RWPE2 (cell line): ENCODE data around the gene FOXF1.

Source experiments
- ATAC-seq: fragments of 200-7000 bp; cut with Tn5 transposase; 3 replicates; pipeline ENCODE4 v1.9.1; 2021; ENCODE audit warnings: low read depth
- DNase-seq: peaks from one replicate; pipeline ENCODE4 v3.0.0-alpha.2; 2020; ENCODE audit warnings: low spot score
- H3K27ac ChIP-seq: fragments of 450-650 bp; 2 replicates; pipeline ENCODE4 v1.5.1; 2017; ENCODE audit warnings: mild to moderate bottlenecking; ENCODE audit not compliant: poor library complexity, severe bottlenecking
- H3K27me3 ChIP-seq: fragments of 250-450 bp; sonication (Bioruptor Pico); 2 replicates; pipeline ENCODE4 v1.5.1; 2021; ENCODE audit warnings: mild to moderate bottlenecking, moderate library complexity; ENCODE audit not compliant: insufficient read depth, poor library complexity, severe bottlenecking
- H3K36me3 ChIP-seq: fragments of 250-450 bp; sonication (Bioruptor Pico); 2 replicates; pipeline ENCODE4 v1.5.1; 2020; ENCODE audit warnings: low read depth, mild to moderate bottlenecking, moderate library complexity
- H3K4me1 ChIP-seq: fragments of 250-450 bp; sonication (Bioruptor Pico); 2 replicates; pipeline ENCODE4 v1.5.1; 2021; ENCODE audit warnings: mild to moderate bottlenecking, moderate library complexity; ENCODE audit not compliant: insufficient read depth, poor library complexity, severe bottlenecking
- H3K4me3 ChIP-seq: fragments of 250-450 bp; sonication (Bioruptor Pico); 2 replicates; pipeline ENCODE4 v1.5.1; 2021; ENCODE audit warnings: mild to moderate bottlenecking, moderate library complexity; ENCODE audit not compliant: severe bottlenecking
- H3K9me3 ChIP-seq: fragments of 250-450 bp; sonication (Bioruptor Pico); 2 replicates; pipeline ENCODE4 v1.5.1; 2021; ENCODE audit warnings: mild to moderate bottlenecking, moderate library complexity; ENCODE audit not compliant: severe bottlenecking
- CTCF ChIP-seq: fragments of 450-650 bp; IDR thresholded peaks from one replicate; pipeline ENCODE4 v1.5.1; 2017; ENCODE audit warnings: mild to moderate bottlenecking, moderate library complexity; ENCODE audit not compliant: poor library complexity, severe bottlenecking

Gene FOXF1

GRCh38 chr16:86534779-86535615 is 24.7 kb downstream of the FOXF1 start:
- H3K36me3 ChIP-seq: peaks cover 28% of the 10 kb centered on the region
- H3K4me3 ChIP-seq: no peak overlapping the region
- H3K27ac ChIP-seq: no peak overlapping the region
- ATAC-seq: no peak
- no peaks in the 10 kb centered on the region for H3K27me3 ChIP-seq
- TF ChIP-seq CTCF: no peak
- DNase-seq: no peak
- H3K4me1 ChIP-seq: no peaks in the 10 kb centered on the region
- no peaks in the 10 kb centered on the region for H3K9me3 ChIP-seq

- Histone ChIP-seq H3K27ac (no peak overlapping the region), H3K9me3 (no peaks in the 10 kb centered on the region), H3K4me3 (no peak overlapping the region), H3K4me1 (no peaks in the 10 kb centered on the region), H3K36me3 (peaks cover 44% of the 10 kb centered on the region), H3K27me3 (no peaks in the 10 kb centered on the region)
- no peak for ATAC-seq
- TF ChIP-seq CTCF: no peak
- no peak for DNase-seq
These were observed 26.3 kb downstream of the FOXF1 start for GRCh38 chr16:86536621-86537020.

- TF ChIP-seq CTCF: no peak
- Histone ChIP-seq H3K4me3 (no peak overlapping the region), H3K36me3 (peaks cover 50% of the 10 kb centered on the region), H3K9me3 (no peaks in the 10 kb centered on the region), H3K27ac (no peak overlapping the region), H3K27me3 (no peaks in the 10 kb centered on the region), H3K4me1 (no peaks in the 10 kb centered on the region)
- DNase-seq (no peak), ATAC-seq (no peak)
These were observed 27.2 kb downstream of the FOXF1 start for GRCh38 chr16:86537486-86537885.

DNA sequence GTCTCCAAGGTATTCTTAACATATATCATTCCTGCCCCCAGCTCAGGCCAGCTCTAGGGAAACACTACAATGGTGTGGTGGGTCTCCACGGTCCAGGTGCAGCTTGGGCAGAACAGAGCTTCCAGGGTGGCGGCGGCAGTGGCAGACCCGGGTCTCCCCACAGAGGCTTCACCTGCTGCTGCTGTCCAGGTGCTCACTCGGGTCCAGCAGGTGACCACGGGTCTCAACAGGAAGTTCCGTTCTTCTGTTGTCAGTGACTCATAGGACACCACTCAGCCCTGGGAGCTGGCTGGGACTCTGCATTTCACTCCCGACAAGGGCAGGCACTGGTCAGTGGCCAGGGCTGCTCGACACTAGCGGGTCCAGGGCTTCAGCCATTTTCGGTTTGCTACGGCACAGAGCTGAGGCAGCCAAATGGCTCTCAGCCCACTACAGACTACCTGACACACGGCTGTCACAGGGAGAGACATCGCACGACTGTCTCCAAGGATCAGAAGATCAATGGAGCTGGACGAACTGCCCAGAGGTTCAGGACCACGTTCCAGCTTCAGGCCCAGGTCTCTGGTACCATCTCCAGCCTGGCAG is 28.0 kb downstream of the FOXF1 start:
- Histone ChIP-seq H3K36me3 (peaks cover 55% of the 10 kb centered on the region), H3K27ac (no peak overlapping the region), H3K4me3 (no peak overlapping the region), H3K9me3 (no peaks in the 10 kb centered on the region), H3K4me1 (no peaks in the 10 kb centered on the region), H3K27me3 (no peaks in the 10 kb centered on the region)
- ATAC-seq (no peak), DNase-seq (no peak)
- TF ChIP-seq CTCF: no peak

GRCh38 chr16:86540894-86541293 is 30.6 kb downstream of the FOXF1 start:
- Histone ChIP-seq H3K4me1 (no peaks in the 10 kb centered on the region), H3K27me3 (no peaks in the 10 kb centered on the region), H3K4me3 (no peak overlapping the region), H3K9me3 (no peaks in the 10 kb centered on the region), H3K27ac (no peak overlapping the region), H3K36me3 (peaks cover 71% of the 10 kb centered on the region)
- ATAC-seq: no peak
- DNase-seq: no peak
- TF ChIP-seq CTCF: no peak
